Lower lobe of right lung (tissue), 2 donors: ENCODE data around the gene KCNG1. TPM values are rescaled to one million over a fixed set of nuclear protein-coding genes. Genes with fewer than 3 reads are reported as not detected.
A peak's percentile ranks its signal among the peaks of the same experiment; 100 is the strongest.

Source experiments
- ATAC-seq, 2 donors: fragments of 200-7000 bp; cut with Tn5 transposase; one replicate each; pipeline ENCODE4 v1.9.1; 2020 to 2022; ENCODE audit warnings: mild to moderate bottlenecking in 2 of 2, moderate library complexity in 2 of 2
- DNase-seq: peaks from one replicate; pipeline ENCODE4 v3.0.0-alpha.2; 2020
- H3K27ac ChIP-seq: fragments of 200-600 bp; one replicate; pipeline ENCODE4 v1.8.0; 2022
- H3K27me3 ChIP-seq: fragments of 200-600 bp; one replicate; pipeline ENCODE4 v1.8.0; 2022; ENCODE audit warnings: low read depth
- H3K36me3 ChIP-seq: fragments of 200-600 bp; one replicate; pipeline ENCODE4 v1.8.0; 2022; ENCODE audit warnings: mild to moderate bottlenecking
- H3K4me1 ChIP-seq: fragments of 200-600 bp; one replicate; pipeline ENCODE4 v1.8.0; 2022
- H3K4me3 ChIP-seq: fragments of 200-600 bp; one replicate; pipeline ENCODE4 v1.8.0; 2022; ENCODE audit warnings: mild to moderate bottlenecking
- H3K9me3 ChIP-seq: fragments of 200-600 bp; one replicate; pipeline ENCODE4 v1.8.0; 2022
- intact Hi-C: fragments of 100-400 bp; cut with DNase I; formaldehyde crosslinking; loops from one replicate; pipeline ENCODE4 v1.11.0; 2022
- total RNA-seq: library from RNA; stranded (reverse); fragmentation: NEBNext Ultra II Directional; extraction: Animal tissue kit (Norgen Biotek cat#: 25700); gene quantifications from one replicate; pipeline ENCODE4 v1.2.1, GENCODE V29; 2021
- TF ChIP-seq, protein P1 (sequence below): fragments of 200-600 bp; IDR thresholded peaks from one replicate; pipeline ENCODE4 v1.8.0; 2022; ENCODE audit warnings: antibody characterized with exemption, mild to moderate bottlenecking
- donor health status: DM: no; HTN: yes; CAD: no; lungs with severe emphysema.

KCNG1 gene
- total RNA-seq, 1 donor from 2014 or later, result not detected

GRCh38 chr20:50996901-50997865, 25.7 kb downstream of the KCNG1 start:
- Histone ChIP-seq H3K4me1 (no peaks in the 10 kb centered on the region), H3K4me3 (no peak overlapping the region), H3K27ac (no peak overlapping the region), H3K27me3 (peaks cover 14% of the 10 kb centered on the region), H3K9me3 (no peaks in the 10 kb centered on the region), H3K36me3 (no peaks in the 10 kb centered on the region)
- no peak for DNase-seq
- TF ChIP-seq, protein P1, sequence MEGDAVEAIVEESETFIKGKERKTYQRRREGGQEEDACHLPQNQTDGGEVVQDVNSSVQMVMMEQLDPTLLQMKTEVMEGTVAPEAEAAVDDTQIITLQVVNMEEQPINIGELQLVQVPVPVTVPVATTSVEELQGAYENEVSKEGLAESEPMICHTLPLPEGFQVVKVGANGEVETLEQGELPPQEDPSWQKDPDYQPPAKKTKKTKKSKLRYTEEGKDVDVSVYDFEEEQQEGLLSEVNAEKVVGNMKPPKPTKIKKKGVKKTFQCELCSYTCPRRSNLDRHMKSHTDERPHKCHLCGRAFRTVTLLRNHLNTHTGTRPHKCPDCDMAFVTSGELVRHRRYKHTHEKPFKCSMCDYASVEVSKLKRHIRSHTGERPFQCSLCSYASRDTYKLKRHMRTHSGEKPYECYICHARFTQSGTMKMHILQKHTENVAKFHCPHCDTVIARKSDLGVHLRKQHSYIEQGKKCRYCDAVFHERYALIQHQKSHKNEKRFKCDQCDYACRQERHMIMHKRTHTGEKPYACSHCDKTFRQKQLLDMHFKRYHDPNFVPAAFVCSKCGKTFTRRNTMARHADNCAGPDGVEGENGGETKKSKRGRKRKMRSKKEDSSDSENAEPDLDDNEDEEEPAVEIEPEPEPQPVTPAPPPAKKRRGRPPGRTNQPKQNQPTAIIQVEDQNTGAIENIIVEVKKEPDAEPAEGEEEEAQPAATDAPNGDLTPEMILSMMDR, result no peak
- intact Hi-C loops, result no loop called here
- ATAC-seq, result no peak

GRCh38 chr20:50995506-50995905, 27.4 kb downstream of the KCNG1 start:
- TF ChIP-seq, protein P1, result no peak
- Histone ChIP-seq H3K27ac (no peak overlapping the region), H3K27me3 (peaks cover 22% of the 10 kb centered on the region), H3K9me3 (no peaks in the 10 kb centered on the region), H3K4me1 (no peaks in the 10 kb centered on the region), H3K4me3 (no peak overlapping the region), H3K36me3 (no peaks in the 10 kb centered on the region)
- ATAC-seq (no peak), DNase-seq (no peak)
- intact Hi-C loops, result no loop called here

DNA sequence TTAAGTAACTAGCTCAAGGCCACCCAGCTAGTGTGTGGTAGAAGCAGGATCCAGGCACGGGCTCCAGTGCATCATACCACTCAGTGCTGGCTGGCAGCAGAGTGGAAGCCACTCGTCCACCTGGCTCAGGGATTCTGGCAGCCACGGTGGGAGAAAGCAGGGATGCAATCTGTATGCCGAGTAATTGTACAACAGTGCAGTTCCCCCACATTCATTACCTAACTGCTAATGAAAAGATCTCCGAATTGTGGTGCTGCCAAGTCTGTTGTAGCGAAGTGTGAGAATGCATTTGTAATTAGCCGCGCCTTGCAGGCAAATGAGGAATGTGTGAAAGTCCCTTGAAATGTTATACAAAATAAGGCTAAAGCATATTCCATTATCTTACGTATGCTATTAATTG, 29.0 kb downstream of the KCNG1 start:
- Histone ChIP-seq H3K27me3 (peaks cover 16% of the 10 kb centered on the region), H3K4me1 (no peaks in the 10 kb centered on the region), H3K27ac (no peak overlapping the region), H3K36me3 (no peaks in the 10 kb centered on the region), H3K4me3 (no peak overlapping the region), H3K9me3 (no peaks in the 10 kb centered on the region)
- no peak for ATAC-seq
- no peak for DNase-seq
- TF ChIP-seq, protein P1, result no peak
- intact Hi-C loops, result no loop called here

DNA sequence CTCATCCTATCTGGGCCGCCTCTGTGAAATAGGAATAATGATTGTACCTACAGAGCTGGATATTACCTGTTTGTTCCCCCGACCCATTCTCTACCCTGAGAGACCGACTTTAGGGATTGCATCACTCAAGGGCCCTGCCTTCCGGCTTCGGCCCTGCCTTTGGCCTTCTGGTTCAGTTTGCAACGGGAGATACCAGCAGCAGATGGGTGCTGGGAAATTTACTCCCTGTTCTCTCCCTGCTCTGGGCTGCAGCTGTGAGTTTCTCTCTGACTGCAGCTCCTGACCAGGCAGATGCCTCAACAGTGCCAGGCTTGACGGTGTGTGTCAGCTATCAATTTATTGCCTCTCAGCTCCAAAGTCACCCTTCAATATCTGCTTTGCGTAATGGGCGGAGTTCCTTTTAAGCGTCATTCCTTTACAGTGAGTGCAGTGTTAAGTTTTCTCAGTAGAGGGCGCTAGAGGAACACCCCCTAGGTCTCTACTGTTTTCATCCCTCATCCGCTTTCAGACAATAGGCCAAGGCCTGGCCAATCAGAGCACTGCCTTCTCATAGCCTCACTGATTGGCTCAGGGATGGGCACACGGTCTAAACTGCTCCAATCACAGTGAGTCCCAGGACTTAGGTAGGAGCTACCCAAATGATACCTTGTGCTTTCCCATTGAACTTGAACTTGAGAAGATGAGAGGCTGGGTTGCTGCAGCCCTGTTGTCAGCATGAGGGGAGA, 30.0 kb downstream of the KCNG1 start:
- Histone ChIP-seq H3K36me3 (no peaks in the 10 kb centered on the region), H3K27ac (no peak overlapping the region), H3K4me1 (no peaks in the 10 kb centered on the region), H3K4me3 (no peak overlapping the region), H3K27me3 (peaks cover 15% of the 10 kb centered on the region), H3K9me3 (no peaks in the 10 kb centered on the region)
- intact Hi-C loops, result no loop called here
- ATAC-seq (peak; percentile 29 to 55), DNase-seq (no peak)
- TF ChIP-seq, protein P1, result peak; percentile 34

GRCh38 chr20:50992336-50992732, 30.6 kb downstream of the KCNG1 start:
- Histone ChIP-seq H3K27me3 (peaks cover 17% of the 10 kb centered on the region), H3K27ac (no peak overlapping the region), H3K36me3 (no peaks in the 10 kb centered on the region), H3K9me3 (no peaks in the 10 kb centered on the region), H3K4me3 (no peak overlapping the region), H3K4me1 (no peaks in the 10 kb centered on the region)
- ATAC-seq, result no peak
- no peak for DNase-seq
- TF ChIP-seq, protein P1, result no peak
- intact Hi-C loops, result no loop called here
